Thoracic aorta (tissue), 2 donors: ENCODE results near the gene C2CD4C. TPM values are rescaled to one million over a fixed set of nuclear protein-coding genes. Genes with fewer than 3 reads are reported as not detected.

Source experiments
- ATAC-seq: fragments of 150-250 bp; one replicate; pipeline ENCODE4 v1.8.0; 2017; ENCODE audit warnings: low read depth; ENCODE audit not compliant: insufficient number of reproducible peaks, low FRiP score
- DNase-seq: peaks from one replicate; pipeline ENCODE4 v3.0.0-alpha.2; 2020; ENCODE audit warnings: low spot score
- H3K27ac ChIP-seq, 2 donors: fragments of 200-600 bp; sonication (generic); 1 replicate in 1 of 2; 2 replicates in 1 of 2; pipeline ENCODE4 v1.5.1; 2016; ENCODE audit warnings: mild to moderate bottlenecking in 2 of 2, moderate library complexity in 2 of 2
- H3K27me3 ChIP-seq: fragments of 200-600 bp; sonication (generic); replicated peaks from 2 replicates; pipeline ENCODE4 v1.6.0; 2016; ENCODE audit warnings: mild to moderate bottlenecking; ENCODE audit not compliant: insufficient read depth
- H3K36me3 ChIP-seq: fragments of 200-600 bp; sonication (generic); one replicate; pipeline ENCODE4 v1.5.1; 2016
- H3K4me1 ChIP-seq, 2 donors: fragments of 200-600 bp; sonication (generic); 1 replicate in 1 of 2; 2 replicates in 1 of 2; pipeline versions ENCODE4 v1.5.1 to v1.6.0; 2016; ENCODE audit warnings: low read depth in 2 of 2, mild to moderate bottlenecking in 1 of 2; ENCODE audit not compliant: control insufficient read depth in 1 of 2
- H3K4me3 ChIP-seq: fragments of 200-600 bp; sonication (generic); 2 replicates; pipeline ENCODE4 v1.5.1; 2016; ENCODE audit warnings: mild to moderate bottlenecking
- H3K9me3 ChIP-seq: fragments of 200-600 bp; sonication (generic); 2 replicates; pipeline ENCODE4 v1.5.1; 2016
- CTCF ChIP-seq: fragments of 200-600 bp; sonication (generic); IDR thresholded peaks from one replicate; pipeline ENCODE4 v1.5.1; 2019; ENCODE audit warnings: antibody characterized with exemption
- total RNA-seq, 2 donors: library from RNA; depleted of rRNA; stranded (reverse); fragments of >200 nt; gene quantifications; one replicate each; pipeline versions ENCODE4 v1.1.0 to v1.2.3, GENCODE V29; 2016

The C2CD4C gene
- total RNA-seq, 2 donors from 2014 or later: 0.54 to 1.6 TPM

GRCh38 chr19:406971-407510 lies 1.9 kb downstream of the C2CD4C start:
- Histone ChIP-seq H3K4me1 (peaks cover 9 to 16% of the 10 kb centered on the region in 2 donors), H3K27ac (no peak overlapping the region), H3K36me3 (no peaks in the 10 kb centered on the region), H3K4me3 (no peak overlapping the region), H3K9me3 (no peaks in the 10 kb centered on the region), H3K27me3 (peaks cover 7% of the 10 kb centered on the region)
- no peak for TF ChIP-seq CTCF
- DNase-seq: no peak
- ATAC-seq: no peak

GRCh38 chr19:406135-406781 lies 2.7 kb downstream of the C2CD4C start:
- ATAC-seq (no peak), DNase-seq (no peak)
- peaks cover 7% of the 10 kb centered on the region for H3K27me3 ChIP-seq

GRCh38 chr19:405121-405965 lies 3.6 kb downstream of the C2CD4C start:
- no peak for TF ChIP-seq CTCF
- Histone ChIP-seq H3K4me3 (no peak overlapping the region), H3K9me3 (no peaks in the 10 kb centered on the region), H3K27me3 (peaks cover 7% of the 10 kb centered on the region), H3K27ac (no peak overlapping the region), H3K36me3 (no peaks in the 10 kb centered on the region), H3K4me1 (peaks cover 9 to 16% of the 10 kb centered on the region in 2 donors)
- DNase-seq (no peak), ATAC-seq (no peak)

More at GRCh38 chr19:406135-406781, 2.7 kb downstream of the C2CD4C start:
- TF ChIP-seq CTCF: no peak
- H3K27ac ChIP-seq: no peak overlapping the region
- H3K9me3 ChIP-seq: no peaks in the 10 kb centered on the region
- H3K36me3 ChIP-seq: no peaks in the 10 kb centered on the region
- no peak overlapping the region for H3K4me3 ChIP-seq
- peaks cover 9 to 16% of the 10 kb centered on the region in 2 donors for H3K4me1 ChIP-seq

- Histone ChIP-seq H3K4me1 (peaks cover 2 to 6% of the 10 kb centered on the region in 2 donors), H3K27ac (no peak overlapping the region), H3K4me3 (no peak overlapping the region), H3K9me3 (no peaks in the 10 kb centered on the region), H3K36me3 (no peaks in the 10 kb centered on the region), H3K27me3 (no peaks in the 10 kb centered on the region)
- DNase-seq (no peak), ATAC-seq (no peak)
- no peak for TF ChIP-seq CTCF
These were observed 5.5 kb downstream of the C2CD4C start for GRCh38 chr19:403221-404027.
